HG02610 (cell line): ENCODE data around the gene KCNQ1.

Experiments used
- ATAC-seq: cut with Tn5 transposase; IDR thresholded peaks from one replicate; pipeline ENCODE4 v1.9.1; 2021; ENCODE audit warnings: mild to moderate bottlenecking, moderate library complexity; ENCODE audit not compliant: unreplicated experiment

Gene KCNQ1

DNA sequence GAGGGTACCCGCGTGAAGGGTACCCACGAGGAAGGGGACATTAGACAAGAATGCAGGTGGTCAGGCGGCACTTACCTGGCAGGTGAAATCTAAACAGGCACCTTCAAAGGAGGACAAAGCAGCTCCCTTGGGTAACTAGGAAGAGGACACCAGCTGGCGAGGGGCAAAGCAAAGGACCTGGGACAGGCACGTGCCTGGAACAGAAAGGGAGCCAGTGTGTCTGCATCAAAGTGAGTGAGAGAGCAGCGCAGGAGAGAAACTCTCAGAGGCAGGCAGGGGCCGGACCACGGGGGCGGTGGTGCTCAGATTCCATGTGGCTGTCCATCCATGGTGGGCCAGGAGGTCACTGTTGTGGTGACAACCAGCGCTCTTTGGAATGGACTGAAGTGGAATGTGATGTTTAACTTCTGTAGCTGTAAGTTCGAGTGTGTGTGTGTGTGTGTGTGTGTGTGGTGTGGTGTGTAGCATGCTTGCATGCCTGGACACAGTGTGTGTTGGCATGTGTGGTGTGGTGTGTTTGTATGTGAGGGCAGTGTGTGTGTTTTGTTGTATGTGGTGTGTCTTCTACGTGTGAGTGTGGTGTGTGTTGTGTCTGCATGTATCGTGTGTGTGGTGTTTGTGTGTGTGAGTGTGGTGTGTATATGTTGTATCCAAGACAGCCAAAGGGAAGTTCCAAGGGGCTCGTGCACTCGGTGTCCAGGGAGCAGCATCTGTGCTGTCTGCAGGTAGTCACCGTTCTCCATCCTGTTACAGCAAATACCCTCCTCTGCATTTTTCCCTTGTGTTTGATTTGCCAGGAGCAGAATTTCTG lies 354.3 kb downstream of the KCNQ1 start:
- no peak for ATAC-seq

DNA sequence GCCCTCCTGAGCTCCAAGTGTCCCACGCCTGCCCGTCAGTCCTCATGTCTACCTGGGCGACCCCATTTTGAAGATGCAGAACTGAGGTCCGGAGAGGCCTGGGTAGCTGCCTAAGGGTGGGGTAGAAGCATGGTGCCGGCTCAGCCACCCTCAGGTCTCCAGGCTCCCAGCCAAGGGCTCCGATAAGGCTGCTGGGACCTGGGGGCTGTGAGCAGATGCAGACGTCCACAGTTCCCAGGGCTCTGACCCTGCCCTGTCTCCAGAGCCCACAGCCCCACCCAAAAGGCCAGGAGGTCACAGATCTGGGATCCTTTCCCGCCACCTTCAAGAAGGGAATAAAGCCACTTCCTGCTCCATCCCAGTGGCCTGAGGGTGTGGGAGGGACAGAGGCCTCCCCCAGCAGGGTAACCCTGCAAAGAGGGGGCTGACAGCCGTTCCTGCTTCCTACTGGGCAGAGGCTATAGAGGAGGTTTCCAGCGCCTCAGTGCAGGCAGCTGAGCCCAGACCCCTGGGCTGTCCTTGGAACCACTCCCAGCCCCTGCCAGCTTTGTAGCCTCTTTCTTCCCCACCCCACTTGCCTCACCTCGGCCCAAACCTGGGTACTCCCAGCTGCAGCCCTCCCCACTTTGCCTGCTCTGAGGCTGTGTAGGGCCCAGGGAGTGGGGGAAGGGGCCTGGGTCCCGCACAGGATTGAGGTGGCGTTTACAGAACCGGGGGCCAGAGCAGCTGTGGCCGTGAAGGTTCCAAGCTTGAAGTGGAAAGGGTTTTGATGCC lies 355.3 kb downstream of the KCNQ1 start:
- ATAC-seq, result no peak

DNA sequence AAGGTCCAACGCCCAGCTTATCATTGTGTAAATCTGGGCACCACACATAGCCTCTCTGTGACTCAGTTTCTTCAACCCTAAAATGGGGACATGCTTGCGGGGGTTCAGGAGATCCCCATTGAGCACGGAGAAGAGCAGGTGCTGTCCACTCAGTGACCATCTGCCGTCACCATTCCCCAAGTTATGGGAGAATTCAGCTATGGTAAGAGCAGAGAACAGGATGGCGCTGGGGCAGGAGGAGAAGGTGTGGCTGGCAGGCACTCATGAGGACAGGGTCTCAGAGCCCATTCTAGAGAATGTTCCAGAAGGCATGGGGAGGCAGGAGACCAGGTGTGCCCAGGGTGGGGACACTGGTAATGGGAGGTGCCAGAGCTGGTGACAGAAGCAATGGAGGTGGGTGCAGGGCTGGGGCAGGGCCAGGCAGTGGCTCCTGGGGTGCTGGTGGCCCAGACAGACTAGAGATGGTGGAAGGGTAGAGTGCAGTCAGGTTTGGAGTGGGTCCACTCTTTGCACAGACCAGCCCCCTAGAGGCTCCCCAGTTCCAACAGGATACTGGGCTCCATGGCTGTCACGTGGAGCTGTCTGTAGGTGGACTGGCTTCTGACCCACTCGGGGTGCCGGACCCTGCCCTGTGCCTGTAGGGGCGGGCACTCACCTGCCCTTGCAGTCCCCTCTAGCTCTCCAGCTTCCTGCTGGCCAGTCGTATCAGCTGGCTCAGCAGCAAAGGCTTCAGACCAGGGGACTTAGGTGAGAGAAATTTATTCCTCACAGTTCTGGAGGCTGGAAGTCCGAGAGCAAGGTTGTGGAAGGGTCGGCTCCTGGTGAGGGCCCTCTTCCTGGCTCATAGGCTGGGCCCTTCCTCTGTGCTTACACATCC lies 356.1 kb downstream of the KCNQ1 start:
- ATAC-seq, result no peak

DNA sequence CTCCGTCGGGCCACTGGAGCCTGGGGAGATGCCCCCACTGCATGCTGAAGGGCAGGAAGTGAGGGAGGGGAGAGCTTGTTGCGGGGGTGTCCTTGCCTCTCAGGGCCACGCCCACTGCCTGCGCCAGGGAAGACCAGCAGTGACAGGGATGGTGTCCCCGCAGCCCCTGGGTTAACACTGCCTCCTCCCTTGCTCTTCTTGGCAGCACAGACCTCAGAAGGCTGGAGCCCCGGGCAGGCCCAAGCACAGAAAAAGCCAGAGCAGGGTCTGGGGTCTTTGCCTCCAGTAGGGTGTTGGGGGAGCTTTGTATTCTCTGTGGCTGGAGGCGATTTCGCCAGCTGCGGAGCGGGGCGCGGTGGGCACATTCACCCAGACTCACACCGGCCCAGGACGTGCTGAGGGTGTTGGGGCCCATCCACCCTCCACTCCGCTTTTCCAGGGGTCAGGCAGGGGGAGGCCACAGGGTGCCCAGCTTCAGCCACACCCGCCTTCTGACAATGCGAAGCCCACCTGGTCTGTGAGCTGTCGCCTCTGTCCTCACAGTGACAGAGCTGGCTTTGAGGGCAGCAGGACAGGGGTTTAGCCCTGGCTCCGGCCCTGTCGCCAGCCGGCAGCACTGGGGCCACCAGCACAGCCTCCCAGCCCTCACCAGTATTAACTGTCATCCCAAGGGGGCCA lies 357.0 kb downstream of the KCNQ1 start:
- ATAC-seq, result no peak

DNA sequence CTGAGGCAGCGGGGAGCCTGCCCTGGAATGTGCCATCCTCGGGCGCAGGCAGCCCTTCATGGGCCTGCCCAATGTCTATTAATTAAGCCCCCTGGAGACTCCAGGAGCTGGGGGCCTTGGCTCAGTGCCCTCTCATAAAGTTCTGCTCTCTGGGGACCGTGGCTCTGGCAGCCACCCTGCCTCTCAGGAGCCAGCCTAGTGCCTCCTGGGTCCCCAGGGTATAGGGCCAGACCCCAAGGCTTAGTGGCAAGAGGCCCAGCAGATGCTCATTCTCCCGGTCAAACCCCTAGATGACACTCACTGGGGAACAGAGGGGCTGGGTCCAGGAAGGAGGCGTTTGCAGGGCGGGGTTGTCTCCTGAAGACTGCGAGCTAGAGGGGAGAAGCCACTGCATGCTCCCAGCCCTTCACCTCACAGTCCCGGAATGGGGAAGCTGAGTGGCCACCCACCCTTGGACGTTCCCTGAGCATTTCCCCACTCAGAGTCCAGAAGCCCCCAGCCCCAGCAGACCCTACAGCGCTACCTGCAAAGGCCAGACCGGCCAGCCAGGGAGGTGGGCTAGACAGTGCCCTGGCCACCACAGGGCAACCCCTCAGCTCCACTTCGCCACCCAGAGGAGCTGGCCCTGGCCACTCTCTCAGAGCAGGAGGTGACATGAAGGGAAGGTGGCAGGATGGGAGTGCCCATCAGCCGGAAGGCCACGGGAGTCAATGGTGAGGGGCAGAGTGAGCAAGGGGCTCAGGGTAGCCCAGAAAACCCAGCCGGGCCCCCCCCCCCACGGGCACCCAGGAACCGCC lies 357.8 kb downstream of the KCNQ1 start:
- no peak for ATAC-seq

DNA sequence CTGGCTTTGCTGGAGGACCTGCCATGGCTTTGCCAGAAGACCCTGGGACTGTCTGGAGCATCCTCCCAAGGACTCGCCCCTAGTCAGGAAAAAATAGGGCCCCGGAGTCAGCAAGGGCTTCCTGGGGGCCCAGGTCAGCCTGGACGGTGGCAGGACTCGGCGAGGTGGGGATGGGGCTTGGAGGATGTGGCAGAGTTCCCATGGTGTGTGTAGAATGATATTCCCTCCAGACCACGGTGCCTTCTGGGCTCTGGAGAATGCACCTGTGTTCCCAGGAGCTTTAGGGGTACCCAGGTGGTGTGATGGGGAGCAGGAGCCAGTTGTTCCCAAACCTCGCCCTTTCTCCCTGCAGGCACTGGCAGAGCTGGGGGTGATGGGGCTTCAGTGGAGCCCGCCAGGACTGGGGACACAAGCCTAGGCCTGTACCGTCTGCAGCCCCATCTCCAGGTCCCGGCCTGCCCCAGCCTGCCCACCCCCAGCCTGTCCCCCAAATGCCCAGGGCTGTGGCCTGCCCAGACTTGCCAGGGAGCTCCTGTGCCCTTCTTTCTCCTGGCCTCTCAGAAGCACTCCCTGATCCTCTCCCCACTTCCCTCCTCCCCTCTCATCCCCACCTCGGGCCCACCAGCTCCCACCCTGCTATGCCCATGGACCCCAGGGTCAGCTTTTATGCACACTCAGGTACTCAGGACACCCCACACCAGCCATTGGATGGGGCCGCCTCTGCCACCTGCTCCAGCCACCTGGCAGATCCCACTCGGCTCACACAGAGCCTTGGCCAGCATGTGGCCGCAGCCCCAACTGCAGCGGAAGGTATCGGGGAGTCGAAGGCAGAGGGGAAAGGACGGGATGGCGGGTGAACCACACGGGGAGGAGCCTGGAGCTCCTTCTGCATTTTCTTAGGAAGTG lies 358.6 kb downstream of the KCNQ1 start:
- ATAC-seq, result no peak

DNA sequence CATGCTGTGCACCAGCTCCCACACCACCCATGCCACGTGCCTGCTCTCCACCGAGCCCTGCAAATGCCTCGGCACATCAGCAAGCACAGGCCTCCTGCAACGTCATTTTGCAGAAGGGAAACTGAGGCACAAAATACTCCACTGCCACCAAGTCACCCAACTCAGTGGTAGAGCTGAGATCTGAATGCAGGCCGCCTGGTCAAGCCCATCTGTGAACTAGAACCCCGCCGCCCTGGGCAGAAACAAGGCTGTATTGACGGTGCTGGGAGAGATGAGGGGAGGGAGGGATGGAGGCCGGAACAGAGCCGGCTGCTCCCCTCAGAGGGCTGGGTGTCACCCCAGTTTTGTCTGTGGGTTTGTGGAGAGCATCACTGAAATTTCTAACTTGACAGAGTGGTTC lies 359.4 kb downstream of the KCNQ1 start:
- no peak for ATAC-seq

DNA sequence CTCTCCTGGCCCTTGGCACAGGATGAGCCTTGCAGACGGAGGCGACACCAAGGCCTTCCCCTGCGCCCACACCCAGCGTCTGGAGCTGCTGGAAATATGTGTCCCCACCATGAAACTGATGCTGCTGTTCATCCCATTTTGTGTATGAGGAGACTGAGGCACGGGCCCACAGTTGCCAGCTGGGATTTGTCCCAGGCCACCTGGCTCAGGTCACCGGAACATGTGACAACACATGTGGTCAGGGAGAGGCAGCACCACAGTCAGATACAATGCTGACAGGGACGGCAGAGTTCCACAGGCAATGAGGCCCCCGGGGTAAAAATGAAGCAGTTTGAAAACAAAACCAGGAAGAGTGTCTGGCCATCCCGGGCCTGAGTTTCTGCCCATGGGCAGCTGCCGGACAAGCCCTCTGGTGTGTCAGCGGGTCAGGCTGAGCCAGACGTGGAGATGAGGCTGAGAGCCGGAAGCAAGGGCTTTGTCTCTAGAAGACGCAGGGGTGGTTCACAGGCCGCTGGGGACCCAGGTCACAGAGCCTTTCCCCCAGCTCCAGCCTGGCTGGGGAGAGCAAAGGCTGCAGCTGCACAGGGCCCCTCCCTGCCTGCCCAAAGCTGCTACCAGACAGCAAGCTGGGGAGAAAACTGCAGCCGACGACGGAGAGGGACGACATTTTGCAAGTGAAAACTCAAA lies 360.0 kb downstream of the KCNQ1 start:
- ATAC-seq, result no peak

DNA sequence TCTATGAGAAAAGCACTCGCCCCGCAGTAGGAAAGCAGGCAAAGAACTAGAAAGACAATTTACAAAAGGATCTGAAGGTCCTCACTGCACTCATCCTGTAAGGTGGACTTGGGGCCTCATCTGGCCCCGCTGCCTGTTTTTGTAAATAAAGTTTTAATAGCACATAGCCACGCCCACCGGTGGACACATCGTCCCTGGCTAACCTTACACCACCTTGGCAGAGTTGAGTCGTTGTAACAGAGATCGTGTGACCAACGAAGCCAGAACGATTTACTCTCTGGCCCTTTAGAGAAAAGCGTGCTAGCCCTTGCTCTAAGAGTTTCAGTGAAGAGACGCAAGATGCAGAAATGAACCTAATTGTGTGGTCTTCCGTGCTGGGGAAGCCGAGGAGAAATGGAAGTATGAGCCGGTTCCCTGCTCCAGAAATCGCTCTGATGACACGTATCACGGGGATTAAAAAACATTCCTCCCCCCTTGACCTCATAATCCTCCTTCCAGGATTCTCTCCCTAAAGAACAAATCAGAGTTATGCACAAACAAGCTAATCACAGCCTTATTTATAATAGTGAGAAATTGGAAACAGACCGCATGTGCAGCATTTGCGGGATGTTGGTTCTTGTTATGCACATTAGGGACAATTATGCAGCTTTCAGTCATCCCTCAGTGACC lies 360.7 kb downstream of the KCNQ1 start:
- no peak for ATAC-seq

DNA sequence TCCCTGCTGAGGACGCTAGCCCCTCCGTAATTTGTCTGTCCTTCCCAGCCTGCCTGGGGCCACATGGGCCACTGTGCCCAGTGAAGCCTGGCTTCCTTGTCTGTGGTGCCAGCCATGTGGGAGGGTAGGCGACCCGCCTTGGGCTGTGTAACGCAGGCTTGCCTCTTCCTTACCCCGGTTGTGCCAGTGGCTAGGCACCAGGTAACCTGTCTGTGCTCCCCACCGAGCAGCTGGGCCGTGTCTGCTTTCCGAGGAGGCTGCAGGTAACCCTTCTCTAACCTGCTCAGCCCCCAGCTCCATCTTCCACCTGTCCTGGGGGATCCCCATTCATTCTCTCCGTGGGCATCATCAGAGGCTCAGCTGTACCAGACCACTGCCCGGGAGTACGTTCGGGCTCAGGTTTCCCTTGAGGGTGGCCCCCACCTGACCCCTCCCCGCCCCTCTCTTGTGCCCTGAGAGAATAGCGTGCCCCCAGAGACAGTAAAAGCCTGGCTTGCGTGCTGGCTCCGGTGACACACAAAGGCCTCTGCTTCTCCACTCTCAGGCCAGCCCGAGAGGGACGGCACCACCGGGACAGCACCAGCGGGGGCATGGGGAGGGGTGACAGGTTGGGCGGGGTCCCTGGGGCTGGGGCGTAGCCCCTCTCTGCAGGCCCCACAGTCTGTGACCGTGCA lies 361.7 kb downstream of the KCNQ1 start:
- ATAC-seq, result no peak

DNA sequence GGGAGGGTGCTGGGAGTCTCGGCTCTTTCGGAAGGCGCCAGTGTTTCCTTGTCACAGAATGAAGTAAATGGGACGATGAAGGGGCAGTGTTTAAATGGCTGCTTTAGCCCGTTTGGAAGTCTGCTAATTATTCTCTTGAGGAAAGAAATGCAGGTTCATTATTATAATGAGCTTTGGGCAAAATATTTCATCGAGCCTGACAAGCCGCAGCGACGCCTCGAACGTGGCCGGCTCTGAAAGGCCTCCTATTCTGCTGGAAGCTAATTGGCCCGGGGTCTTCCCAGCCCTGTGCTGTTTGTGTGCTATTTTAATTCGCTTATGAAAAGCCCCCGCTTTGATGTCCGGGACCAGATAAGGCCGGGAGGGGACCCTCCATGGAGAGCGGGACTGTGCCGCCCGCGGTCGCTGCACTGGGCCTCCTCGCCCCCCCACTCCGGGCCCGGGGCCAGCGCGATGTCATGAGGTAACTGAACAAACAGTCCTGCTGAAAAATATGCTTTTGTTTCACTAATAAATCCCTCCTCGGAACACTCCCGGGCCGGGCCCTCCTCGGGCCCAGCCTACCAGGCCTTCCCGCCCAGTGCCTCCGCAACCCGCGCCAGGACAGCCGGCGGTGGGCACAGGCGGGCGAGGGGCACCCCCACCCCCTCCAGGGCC lies 362.3 kb downstream of the KCNQ1 start:
- no peak for ATAC-seq

DNA sequence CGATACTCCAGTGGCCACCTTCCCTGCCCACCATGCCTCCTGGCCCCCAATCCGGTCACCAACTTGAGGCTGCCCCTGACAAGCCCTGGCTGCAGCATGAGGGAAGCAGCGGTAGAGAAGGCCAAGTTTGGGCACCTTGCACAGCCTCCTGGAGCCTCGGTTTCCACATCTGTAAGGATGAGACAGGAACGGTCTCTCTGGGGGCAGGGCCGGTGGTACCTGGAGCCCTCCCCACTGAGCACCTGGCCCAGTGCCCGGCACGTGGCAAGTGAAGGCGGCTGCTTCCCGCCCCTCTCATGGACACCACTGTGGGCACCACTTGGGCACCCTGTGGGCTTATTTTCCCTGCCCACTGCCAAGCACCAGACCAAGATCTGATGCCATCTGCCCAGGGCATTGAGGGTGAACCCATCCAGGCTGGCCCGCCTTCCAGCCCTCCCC lies 363.0 kb downstream of the KCNQ1 start:
- no peak for ATAC-seq

DNA sequence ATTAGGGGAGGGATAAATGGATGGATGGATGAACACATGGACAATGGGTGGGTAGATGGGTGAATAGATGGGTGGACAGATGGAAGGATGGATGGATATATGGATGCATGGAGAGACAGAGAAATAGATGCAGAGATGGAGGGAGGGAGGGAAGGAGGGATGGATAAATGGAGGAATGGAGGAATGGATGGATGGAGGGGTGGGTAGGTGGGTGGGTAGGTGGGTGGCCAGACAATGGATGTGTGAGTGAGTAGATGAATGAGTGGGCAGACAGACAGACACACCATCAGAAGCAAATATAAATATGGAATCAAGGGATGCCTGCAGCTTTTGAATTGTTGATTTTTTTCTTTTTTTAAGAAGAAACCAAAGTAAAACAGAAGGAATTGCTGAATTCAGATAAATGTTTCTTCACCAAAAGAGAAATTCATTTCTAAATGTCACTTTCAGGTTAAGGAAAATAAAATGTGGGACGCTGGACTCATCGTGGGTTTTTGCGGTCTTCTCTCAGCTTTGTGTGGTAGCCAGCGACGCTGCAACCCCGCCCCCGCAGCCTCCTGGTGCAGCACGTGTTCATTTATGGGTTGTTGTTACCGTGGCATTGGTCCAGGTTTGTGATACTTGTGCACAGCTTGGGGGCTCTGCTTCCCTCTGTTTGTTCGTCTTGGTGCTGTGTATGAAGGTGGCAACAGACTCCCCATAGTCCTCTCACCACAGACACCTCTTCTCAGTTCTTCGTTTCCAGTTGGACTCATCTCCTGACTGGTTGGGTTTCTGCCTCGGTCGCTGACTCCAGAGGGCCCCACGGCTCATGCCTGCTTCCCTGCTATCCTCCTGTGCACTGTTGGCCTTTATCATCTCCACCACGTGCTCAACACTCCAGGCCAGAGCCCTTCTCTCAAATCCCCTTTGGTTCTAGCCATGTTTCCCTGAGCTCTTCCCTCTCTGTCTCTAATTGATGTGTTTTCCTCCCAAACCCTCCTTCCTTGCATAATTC lies 364.3 kb downstream of the KCNQ1 start:
- ATAC-seq, result no peak

DNA sequence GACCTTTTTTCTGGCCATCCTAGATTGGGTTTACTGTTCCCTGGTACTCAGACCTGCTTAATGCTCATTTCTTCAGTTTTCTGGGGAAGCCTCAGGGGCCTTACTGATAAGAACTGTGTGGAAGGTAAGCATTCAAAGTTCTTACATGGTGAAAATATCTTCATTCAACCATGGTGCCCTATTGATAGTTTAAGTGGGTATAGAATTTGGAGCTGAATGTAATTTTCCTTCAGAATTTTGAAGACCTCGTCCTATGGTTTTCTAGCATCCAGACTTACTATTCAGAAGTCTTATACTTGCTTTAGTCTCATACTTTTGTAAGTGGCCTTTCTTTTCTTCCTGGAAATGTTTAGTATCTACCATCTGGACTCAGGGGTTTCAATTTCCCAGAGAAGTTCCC lies 365.0 kb downstream of the KCNQ1 start:
- ATAC-seq, result no peak

DNA sequence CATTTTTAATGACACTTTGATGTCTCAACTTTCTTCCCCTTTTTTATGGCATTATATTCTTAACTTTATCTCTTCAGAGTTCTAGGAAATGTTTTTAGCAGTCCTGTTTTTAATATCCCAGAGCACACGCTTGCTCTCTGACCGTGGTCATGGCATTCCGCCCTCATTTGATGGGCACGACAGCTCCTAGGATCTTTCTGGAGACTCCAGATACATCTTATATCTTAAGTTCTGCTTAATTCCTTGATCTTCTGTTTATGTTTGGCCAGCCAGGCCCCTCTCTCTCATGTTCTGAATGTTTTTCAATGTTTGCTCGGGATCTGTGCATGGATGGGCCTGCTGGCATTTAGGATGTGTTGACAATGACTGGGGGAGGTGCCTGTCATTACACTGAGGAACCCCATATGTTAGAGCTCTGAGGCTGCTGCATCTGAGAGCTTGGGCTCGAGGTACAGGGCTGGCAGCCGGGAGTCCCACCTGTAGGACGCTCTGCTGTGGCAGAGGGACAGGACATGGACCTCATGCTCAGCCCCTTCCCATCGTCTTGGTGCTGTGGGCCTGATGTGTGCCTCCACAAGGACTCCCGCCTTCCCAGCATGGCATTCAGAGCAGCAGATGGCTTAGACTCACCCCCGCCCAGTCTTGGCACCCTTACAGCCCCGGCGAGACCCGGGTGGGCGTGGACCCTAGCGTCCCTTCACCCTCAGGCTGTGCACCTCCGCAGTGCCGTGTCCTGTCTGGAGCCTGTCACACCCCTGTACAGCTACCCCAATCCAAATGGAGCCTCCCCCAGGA lies 365.8 kb downstream of the KCNQ1 start:
- no peak for ATAC-seq
